Neuronal stem cell (in vitro differentiated cells): ENCODE measurements around the gene TPST1.

Experiments
- DNase-seq: peaks from one replicate; pipeline ENCODE4 v3.0.0-alpha.2; 2013; ENCODE audit warnings: low spot score
- H2AFZ ChIP-seq: one replicate; pipeline ENCODE4 v1.6.1; 2013; ENCODE audit warnings: mild to moderate bottlenecking, low read length, inconsistent platforms
- H2AK5ac ChIP-seq: 2 replicates; pipeline ENCODE4 v1.6.1; 2013; ENCODE audit warnings: low read depth, mild to moderate bottlenecking, inconsistent platforms, low read length, moderate library complexity, mixed read lengths
- H2BK120ac ChIP-seq: 2 replicates; pipeline ENCODE4 v1.6.1; 2013; ENCODE audit warnings: low read depth, mild to moderate bottlenecking, inconsistent platforms, low read length, moderate library complexity, mixed read lengths
- H2BK12ac ChIP-seq: one replicate; pipeline ENCODE4 v1.6.1; 2013; ENCODE audit warnings: low read length, inconsistent platforms
- H2BK15ac ChIP-seq: 2 replicates; pipeline ENCODE4 v1.6.1; 2013; ENCODE audit warnings: mild to moderate bottlenecking, low read length, inconsistent platforms, mixed read lengths
- H2BK5ac ChIP-seq: one replicate; pipeline ENCODE4 v1.6.1; 2013; ENCODE audit warnings: inconsistent platforms, mild to moderate bottlenecking, low read length, moderate library complexity
- H3K14ac ChIP-seq: one replicate; pipeline ENCODE4 v1.6.1; 2013; ENCODE audit warnings: low read length, inconsistent platforms
- H3K18ac ChIP-seq: 2 replicates; pipeline ENCODE4 v1.6.1; 2013; ENCODE audit warnings: low read length, inconsistent platforms
- H3K23ac ChIP-seq: 2 replicates; pipeline ENCODE4 v1.6.1; 2013; ENCODE audit warnings: low read depth, mild to moderate bottlenecking, mixed read lengths, low read length, inconsistent platforms; ENCODE audit not compliant: poor library complexity
- H3K27ac ChIP-seq: replicated peaks from 3 replicates; pipeline ENCODE4 v1.5.1; 2013; ENCODE audit warnings: low read length, inconsistent platforms
- H3K27me3 ChIP-seq, 3 experiments: 2 replicates each; pipeline ENCODE4 v1.6.1; 2013; ENCODE audit warnings: low read length in 3 of 3, mild to moderate bottlenecking in 2 of 3, inconsistent platforms in 1 of 3, low read depth in 1 of 3, mixed read lengths in 1 of 3, moderate library complexity in 1 of 3; ENCODE audit not compliant: control insufficient read depth in 3 of 3, insufficient read depth in 3 of 3
- H3K36me3 ChIP-seq, 2 donors: replicated peaks in 1 of 2; 2 replicates each; pipeline ENCODE4 v1.6.1; 2013; ENCODE audit warnings: low read length in 2 of 2; ENCODE audit not compliant: control insufficient read depth in 2 of 2, insufficient read depth in 2 of 2
- H3K4ac ChIP-seq: 2 replicates; pipeline ENCODE4 v1.6.1; 2013; ENCODE audit warnings: inconsistent platforms, mild to moderate bottlenecking, low read length, moderate library complexity
- H3K4me1 ChIP-seq, 2 donors: 1 replicate in 1 of 2; 2 replicates in 1 of 2; pipeline ENCODE4 v1.6.1; 2013; ENCODE audit warnings: low read length in 2 of 2, low read depth in 1 of 2; ENCODE audit not compliant: control insufficient read depth in 2 of 2, insufficient read depth in 1 of 2
- H3K4me2 ChIP-seq: one replicate; pipeline ENCODE4 v1.6.1; 2013; ENCODE audit warnings: mild to moderate bottlenecking, low read length, inconsistent platforms; ENCODE audit not compliant: insufficient read depth, poor library complexity, severe bottlenecking
- H3K4me3 ChIP-seq, 2 donors: 2 replicates each; pipeline ENCODE4 v1.5.1; 2013; ENCODE audit warnings: low read length in 2 of 2, mild to moderate bottlenecking in 2 of 2, inconsistent platforms in 1 of 2, moderate library complexity in 1 of 2
- H3K79me1 ChIP-seq: one replicate; pipeline ENCODE4 v1.6.1; 2013; ENCODE audit warnings: low read depth, mild to moderate bottlenecking, inconsistent platforms, low read length, moderate library complexity
- H3K9ac ChIP-seq: one replicate; pipeline ENCODE4 v1.6.1; 2013; ENCODE audit warnings: mild to moderate bottlenecking, low read depth, low read length, inconsistent platforms; ENCODE audit not compliant: poor library complexity
- H3K9me3 ChIP-seq, 2 donors: replicated peaks in 1 of 2; 2 replicates each; pipeline versions ENCODE3 to v1.6.1; 2013; ENCODE audit warnings: low read length in 2 of 2, mild to moderate bottlenecking in 2 of 2, inconsistent platforms in 1 of 2, low read depth in 1 of 2, mixed read lengths in 1 of 2, moderate library complexity in 1 of 2; ENCODE audit not compliant: control insufficient read depth in 2 of 2, insufficient read depth in 1 of 2
- H4K8ac ChIP-seq: one replicate; pipeline ENCODE4 v1.6.1; 2013; ENCODE audit warnings: low read depth, mild to moderate bottlenecking, inconsistent platforms, low read length, moderate library complexity
- H4K91ac ChIP-seq: one replicate; pipeline ENCODE4 v1.6.1; 2013; ENCODE audit warnings: low read length, low read depth, mild to moderate bottlenecking, inconsistent platforms; ENCODE audit not compliant: poor library complexity
- WGBS, 2 donors: extraction: QIAGEN DNeasy Blood & Tissue Kit; methylation state at CpG; one replicate each; pipeline ENCODE4 v1.1.7; 2013; ENCODE audit warnings: missing lambda C conversion rate in 2 of 2, mixed read lengths in 1 of 2; ENCODE audit not compliant: insufficient read length in 2 of 2, insufficient replicate concordance in 1 of 2; ENCODE audit errors: extremely low coverage in 2 of 2; 5-methylcytosine and 5-hydroxymethylcytosine counted together

The TPST1 gene

DNA sequence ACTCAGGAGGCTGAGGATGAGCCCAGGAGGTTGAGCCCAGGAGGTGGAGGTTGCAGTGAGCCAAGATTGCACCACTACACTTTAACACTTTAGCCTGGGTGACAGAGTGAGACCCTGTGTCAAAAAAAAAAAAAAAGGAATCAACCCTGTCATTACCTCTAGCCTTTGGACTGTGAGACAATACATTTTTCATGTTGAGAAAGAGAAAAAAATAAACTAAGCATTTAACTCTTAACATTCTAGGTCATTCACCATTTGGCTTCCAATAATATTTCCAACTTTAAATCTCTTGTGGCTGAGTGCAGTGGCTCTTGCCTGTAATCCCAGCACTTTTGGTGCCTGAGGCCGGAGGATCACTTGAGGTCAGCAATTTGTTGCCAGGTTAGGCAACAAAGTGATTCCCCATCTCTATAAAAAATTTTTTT, 41.9 kb upstream of the TPST1 start:
- Histone ChIP-seq H3K14ac (no peak overlapping the region), H3K9ac (no peak overlapping the region), H3K27ac (no peak overlapping the region), H2AFZ (no peak overlapping the region), H3K23ac (no peak overlapping the region), H2BK15ac (no peak overlapping the region), H3K9me3 (peaks cover 0 to 3% of the 10 kb centered on the region in 2 donors), H2BK12ac (no peak overlapping the region), H2BK120ac (no peak overlapping the region), H3K4ac (no peak overlapping the region), H3K4me3 (no peak overlapping the region), H3K4me1 (no peaks in the 10 kb centered on the region), H3K4me2 (no peak overlapping the region), H3K27me3 (no peaks in the 10 kb centered on the region), H3K36me3 (peaks cover 3 to 5% of the 10 kb centered on the region in 2 donors), H2BK5ac (no peak overlapping the region), H4K91ac (no peak overlapping the region), H3K18ac (no peak overlapping the region), H2AK5ac (no peak overlapping the region), H4K8ac (no peak overlapping the region), H3K79me1 (no peaks in the 10 kb centered on the region)
- DNase-seq: no peak
- WGBS, 2 donors: no CpG with 5 or more reads among the region's 1 CpG

DNA sequence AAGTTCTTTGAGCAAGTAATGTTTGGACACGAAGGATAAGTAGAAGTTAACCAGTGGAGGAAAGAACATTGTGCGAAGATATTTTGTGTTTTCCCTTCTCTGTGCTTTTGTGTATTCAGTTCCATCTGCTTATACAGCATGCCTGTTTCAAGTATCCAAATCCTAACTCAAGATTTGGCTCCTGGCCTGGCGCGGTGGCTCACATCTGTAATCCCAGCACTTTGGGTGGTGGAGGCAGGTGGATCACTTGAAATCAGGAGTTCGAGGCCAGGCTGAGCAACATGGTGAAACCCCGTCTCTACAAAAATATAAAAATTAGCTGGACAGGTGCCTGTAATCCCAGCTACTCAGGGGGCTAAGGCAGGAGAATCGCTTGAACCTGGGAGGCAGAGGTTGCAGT, 40.8 kb upstream of the TPST1 start:
- Histone ChIP-seq H2BK12ac (no peak overlapping the region), H3K4ac (no peak overlapping the region), H3K9me3 (no peaks in the 10 kb centered on the region), H2AK5ac (no peak overlapping the region), H3K23ac (no peak overlapping the region), H3K4me1 (no peaks in the 10 kb centered on the region), H3K27ac (no peak overlapping the region), H3K14ac (no peak overlapping the region), H3K27me3 (no peaks in the 10 kb centered on the region), H4K91ac (no peak overlapping the region), H3K18ac (no peak overlapping the region), H3K36me3 (no peaks in the 10 kb centered on the region), H3K9ac (no peak overlapping the region), H2BK5ac (no peak overlapping the region), H2BK15ac (no peak overlapping the region), H2AFZ (no peak overlapping the region), H3K79me1 (no peaks in the 10 kb centered on the region), H2BK120ac (no peak overlapping the region), H3K4me2 (no peak overlapping the region), H3K4me3 (no peak overlapping the region), H4K8ac (no peak overlapping the region)
- WGBS, 2 donors: no CpG with 5 or more reads among the region's 7 CpGs
- no peak for DNase-seq

DNA sequence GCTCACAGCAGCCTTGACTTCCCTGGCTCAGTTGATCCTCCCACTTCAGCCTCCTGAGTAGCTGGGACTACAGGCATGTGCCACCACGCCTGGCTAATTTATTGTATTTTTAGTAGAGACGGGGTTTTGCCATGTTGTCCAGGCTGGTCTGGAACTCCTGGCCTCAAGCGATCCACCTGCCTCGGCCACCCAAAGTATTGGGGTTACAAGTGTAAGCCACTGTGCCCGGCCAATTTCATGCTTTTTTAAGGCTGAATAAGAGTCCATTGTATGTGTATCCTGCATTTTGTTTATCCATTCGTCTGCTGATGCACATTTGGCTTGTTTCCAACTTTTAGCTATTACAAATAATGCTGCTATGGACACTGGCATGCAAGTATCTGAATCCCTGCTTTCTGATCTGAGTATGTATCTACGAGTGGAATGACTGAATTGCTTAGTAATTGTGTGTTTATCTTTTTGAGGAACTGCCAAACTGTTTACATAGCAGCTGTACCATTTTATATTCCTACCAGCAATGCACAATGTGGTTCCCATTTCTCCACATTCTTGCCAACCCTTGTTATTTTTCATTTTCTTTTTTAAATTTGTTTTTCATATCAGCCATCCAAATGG, 37.3 kb upstream of the TPST1 start:
- Histone ChIP-seq H3K79me1 (no peaks in the 10 kb centered on the region), H3K4me2 (no peak overlapping the region), H2AFZ (no peak overlapping the region), H2BK12ac (no peak overlapping the region), H4K8ac (no peak overlapping the region), H3K27ac (no peak overlapping the region), H2BK120ac (no peak overlapping the region), H3K9me3 (no peaks in the 10 kb centered on the region), H2BK15ac (no peak overlapping the region), H3K4ac (no peak overlapping the region), H3K18ac (no peak overlapping the region), H3K27me3 (no peaks in the 10 kb centered on the region), H2BK5ac (no peak overlapping the region), H3K4me3 (no peak overlapping the region), H3K36me3 (no peaks in the 10 kb centered on the region), H3K9ac (no peak overlapping the region), H3K4me1 (no peaks in the 10 kb centered on the region), H3K23ac (no peak overlapping the region), H2AK5ac (no peak overlapping the region), H3K14ac (no peak overlapping the region), H4K91ac (no peak overlapping the region)
- no peak for DNase-seq
- no CpG with 5 or more reads among the region's 7 CpGs for WGBS, 2 donors

GRCh38 chr7:66169616-66170015, 35.5 kb upstream of the TPST1 start:
- no peak for DNase-seq
- H3K23ac ChIP-seq: no peak overlapping the region
- no peak overlapping the region for H3K4me3 ChIP-seq
- H2AFZ ChIP-seq: no peak overlapping the region
- no peak overlapping the region for H2BK12ac ChIP-seq
- no peak overlapping the region for H3K14ac ChIP-seq
- no peak overlapping the region for H2BK15ac ChIP-seq
- no peak overlapping the region for H3K4ac ChIP-seq
- no peak overlapping the region for H4K91ac ChIP-seq
- no peaks in the 10 kb centered on the region for H3K36me3 ChIP-seq
- H3K4me2 ChIP-seq: no peak overlapping the region
- no peaks in the 10 kb centered on the region for H3K79me1 ChIP-seq
- no peak overlapping the region for H3K18ac ChIP-seq
- no peaks in the 10 kb centered on the region for H3K27me3 ChIP-seq
- H4K8ac ChIP-seq: no peak overlapping the region
- H3K9me3 ChIP-seq: no peaks in the 10 kb centered on the region
- H2BK5ac ChIP-seq: no peak overlapping the region
- WGBS, 2 donors: no CpG with 5 or more reads among the region's 2 CpGs
- no peak overlapping the region for H2BK120ac ChIP-seq
- no peak overlapping the region for H2AK5ac ChIP-seq
- H3K4me1 ChIP-seq: no peaks in the 10 kb centered on the region
- H3K27ac ChIP-seq: no peak overlapping the region
- no peak overlapping the region for H3K9ac ChIP-seq
